HCT116 (cell line): Measurements from ENCODE around the gene DOCK4. TPM values are rescaled to one million over a fixed set of nuclear protein-coding genes. Genes with fewer than 3 reads are reported as not detected.

Experiments
- ATAC-seq: fragments of 200-7000 bp; cut with Tn5 transposase; 2 replicates; pipeline ENCODE4 v1.9.1; 2020; ENCODE audit warnings: mild to moderate bottlenecking, moderate library complexity
- BruUV-seq: library from RNA; stranded (reverse); fragments of 400-500 nt; replicated peaks from 2 replicates; lab custom pipeline; 2021; lab: Mats Ljungman, UMichigan
- CTCF ChIA-PET: fragments of 300-600 bp; sonication (Branson Sonifier 250); formaldehyde crosslinking; loops from one replicate; lab custom pipeline; 2021; ENCODE audit warnings: antibody characterized with exemption; lab: Charles Lee
- POLR2A ChIA-PET: fragments of 300-600, 350-600 bp; sonication (Branson Sonifier 250); formaldehyde crosslinking; loops from one replicate; lab custom pipeline; 2021; ENCODE audit warnings: antibody characterized with exemption; lab: Charles Lee
- RAD21 ChIA-PET, 2 experiments: fragments of 300-600 bp; sonication (Branson Sonifier 250); formaldehyde crosslinking; loops; one replicate each; lab custom pipeline; 2023; ENCODE audit warnings: low total read pairs in 2 of 2; ENCODE audit not compliant: uncharacterized antibody in 2 of 2, unreplicated experiment in 2 of 2, low non-redundant PET in 1 of 2; lab: Charles Lee
- DNase-seq: peaks from one replicate; pipeline ENCODE4 v3.0.0-alpha.2; 2010; ENCODE audit warnings: low read depth, low spot score
- H2AFZ ChIP-seq: fragments of 200-600 bp; shearing (Covaris generic), sonication (generic); 2 replicates; pipeline ENCODE4 v1.6.1; 2017; ENCODE audit warnings: low read depth, mixed run types, mixed read lengths, antibody characterized with exemption, low read length; ENCODE audit not compliant: poor library complexity, severe bottlenecking
- H3K27ac ChIP-seq: 2 replicates; pipeline ENCODE4 v1.5.1; 2012; ENCODE audit warnings: low read depth, low read length
- H3K27me3 ChIP-seq: fragments of 200-600 bp; sonication (generic); 2 replicates; pipeline ENCODE4 v1.6.1; 2016; ENCODE audit warnings: mixed run types, low read length, mixed read lengths; ENCODE audit not compliant: insufficient read depth
- H3K36me3 ChIP-seq, 2 experiments: fragments of 200-500 bp in 1 of 2; fragments of 200-600 bp in 1 of 2; sonication (Bioruptor generic) in 1 of 2; sonication (generic) in 1 of 2; 2 replicates each; pipeline versions ENCODE4 v1.5.1 to v1.6.1; 2014 to 2016; ENCODE audit warnings: low read length in 2 of 2, inconsistent platforms in 1 of 2, mixed read lengths in 1 of 2, mixed run types in 1 of 2; ENCODE audit not compliant: insufficient read depth in 2 of 2, control insufficient read depth in 1 of 2
- H3K4me1 ChIP-seq, 2 experiments: fragments of 200-600 bp in 1 of 2; sonication (generic) in 1 of 2; 2 replicates each; pipeline versions ENCODE4 v1.5.1 to v1.6.1; 2012 to 2017; ENCODE audit warnings: low read length in 2 of 2, inconsistent platforms in 1 of 2, mild to moderate bottlenecking in 1 of 2, mixed read lengths in 1 of 2, mixed run types in 1 of 2, moderate library complexity in 1 of 2; ENCODE audit not compliant: insufficient read depth in 2 of 2, control insufficient read depth in 1 of 2
- H3K4me2 ChIP-seq: fragments of 200-600 bp; sonication (generic); 2 replicates; pipeline ENCODE4 v1.6.1; 2017; ENCODE audit warnings: mixed run types, low read length, mixed read lengths
- H3K4me3 ChIP-seq, 2 experiments: fragments of 200-600 bp in 1 of 2; sonication (generic) in 1 of 2; replicated peaks in 1 of 2; 2 replicates each; pipeline ENCODE4 v1.5.1; 2011 to 2016; ENCODE audit warnings: low read length in 2 of 2, control low read depth in 1 of 2, low read depth in 1 of 2, mild to moderate bottlenecking in 1 of 2, mixed read lengths in 1 of 2, mixed run types in 1 of 2
- H3K79me2 ChIP-seq: fragments of 200-600 bp; sonication (generic); 2 replicates; pipeline ENCODE4 v1.6.1; 2017; ENCODE audit warnings: mild to moderate bottlenecking, mixed run types, low read length, moderate library complexity, mixed read lengths; ENCODE audit not compliant: insufficient read depth
- H3K9ac ChIP-seq: fragments of 200-600 bp; sonication (generic); 2 replicates; pipeline ENCODE4 v1.6.1; 2016; ENCODE audit warnings: low read length, mixed read lengths
- H3K9me2 ChIP-seq: fragments of 200-600 bp; sonication (generic), shearing (Covaris generic); 2 replicates; pipeline ENCODE4 v1.6.1; 2017; ENCODE audit warnings: mixed run types, mild to moderate bottlenecking, moderate library complexity; ENCODE audit not compliant: insufficient read depth
- H3K9me3 ChIP-seq, 2 experiments: fragments of 200-500 bp in 1 of 2; fragments of 200-600 bp in 1 of 2; sonication (Bioruptor generic) in 1 of 2; sonication (generic) in 1 of 2; 2 replicates each; pipeline ENCODE4 v1.6.1; 2014 to 2017; ENCODE audit warnings: low read length in 2 of 2, mixed read lengths in 2 of 2, inconsistent platforms in 1 of 2, low read depth in 1 of 2, mild to moderate bottlenecking in 1 of 2, mixed run types in 1 of 2, moderate library complexity in 1 of 2; ENCODE audit not compliant: control insufficient read depth in 1 of 2, insufficient read depth in 1 of 2
- H4K20me1 ChIP-seq: fragments of 200-600 bp; sonication (generic), shearing (Covaris generic); 2 replicates; pipeline ENCODE4 v1.6.1; 2017; ENCODE audit warnings: mixed run types, mild to moderate bottlenecking, moderate library complexity; ENCODE audit not compliant: insufficient read depth
- EGR1 ChIP-seq: IDR thresholded peaks from 2 replicates; pipeline ENCODE4 v1.6.1; 2012; ENCODE audit warnings: low read depth
- ELF1 ChIP-seq: IDR thresholded peaks from 2 replicates; pipeline ENCODE4 v1.6.1; 2012; ENCODE audit warnings: low read depth, borderline replicate concordance
- MAX ChIP-seq: IDR thresholded peaks from 2 replicates; pipeline ENCODE4 v1.6.1; 2012
- POLR2AphosphoS5 ChIP-seq: IDR thresholded peaks from 2 replicates; pipeline ENCODE4 v1.6.1; 2011; ENCODE audit warnings: mild to moderate bottlenecking, low read depth, low read length, moderate library complexity
- SIN3A ChIP-seq: IDR thresholded peaks from 2 replicates; pipeline ENCODE4 v1.6.1; 2012; ENCODE audit warnings: low read depth
- SP1 ChIP-seq: IDR thresholded peaks from 2 replicates; pipeline ENCODE4 v1.6.1; 2012; ENCODE audit warnings: low read depth
- TCF7L2 ChIP-seq: IDR thresholded peaks from 2 replicates; pipeline ENCODE4 v1.7.0; 2011; ENCODE audit warnings: borderline replicate concordance, inconsistent platforms; ENCODE audit not compliant: insufficient read depth, insufficient read length; ENCODE audit errors: extremely low read depth
- intact Hi-C: fragments of 100-400 bp; cut with micrococcal nuclease; formaldehyde crosslinking; loops from 2 replicates; pipeline ENCODE4 v1.10.0; 2022
- total RNA-seq: library from RNA; stranded (reverse); gene quantifications from one replicate; pipeline ENCODE4 v1.2.1, GENCODE V29; 2021; ENCODE audit not compliant: unreplicated experiment

DOCK4 gene
- total RNA-seq, 1 experiment from 2014 or later = 2.2 TPM

GRCh38 chr7:112110651-112111050, 95.5 kb downstream of the DOCK4 start:
- ATAC-seq (no peak), DNase-seq (no peak)
- H3K27me3 ChIP-seq = no peaks in the 10 kb centered on the region
- H3K9me3 ChIP-seq = no peaks in the 10 kb centered on the region
- H3K27ac ChIP-seq = no peak overlapping the region
- no peak overlapping the region for H3K9ac ChIP-seq
- H3K4me3 ChIP-seq = no peak overlapping the region
- no peaks in the 10 kb centered on the region for H3K4me1 ChIP-seq
- H2AFZ ChIP-seq = no peak overlapping the region
- H3K79me2 ChIP-seq = no peaks in the 10 kb centered on the region
- no peaks in the 10 kb centered on the region for H3K9me2 ChIP-seq
- no peak overlapping the region for H3K4me2 ChIP-seq
- TF ChIP-seq SIN3A (no peak), POLR2AphosphoS5 (no peak)
- H4K20me1 ChIP-seq = no peaks in the 10 kb centered on the region
- RAD21 ChIA-PET = no interaction called here
- BruUV-seq = no TSS peak
- intact Hi-C loops = no loop called here
- POLR2A ChIA-PET = no interaction called here
- H3K36me3 ChIP-seq = no peaks in the 10 kb centered on the region
- CTCF ChIA-PET = no interaction called here

DNA sequence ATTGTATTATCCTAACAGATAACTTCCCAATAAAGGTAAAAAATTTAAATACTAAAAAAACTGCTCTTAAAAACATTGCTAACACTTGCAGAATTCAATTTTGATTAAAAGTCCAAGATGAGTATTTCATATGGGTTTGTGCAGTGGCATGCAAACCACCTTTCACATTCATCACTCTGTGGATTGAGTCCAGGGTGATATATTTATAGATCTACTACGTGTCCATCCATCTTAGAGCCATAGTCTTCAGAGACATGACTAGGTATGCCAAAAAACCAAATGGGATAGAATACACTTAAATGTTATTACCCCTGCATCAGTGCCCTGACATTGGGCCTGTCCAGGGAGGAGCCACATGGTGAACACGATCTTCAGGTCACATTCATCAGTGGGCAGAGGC, 96.0 kb downstream of the DOCK4 start:
- H3K9me2 ChIP-seq = no peaks in the 10 kb centered on the region
- no peak overlapping the region for H2AFZ ChIP-seq
- ChIA-PET RAD21 (no interaction called here), CTCF (no interaction called here), POLR2A (no interaction called here)
- no peak for DNase-seq
- no TSS peak for BruUV-seq
- H3K27ac ChIP-seq = no peak overlapping the region
- H3K9ac ChIP-seq = no peak overlapping the region
- ATAC-seq = no peak
- no peak overlapping the region for H3K4me3 ChIP-seq
- no peak overlapping the region for H3K4me2 ChIP-seq
- no peaks in the 10 kb centered on the region for H4K20me1 ChIP-seq
- H3K27me3 ChIP-seq = no peaks in the 10 kb centered on the region
- no peaks in the 10 kb centered on the region for H3K79me2 ChIP-seq
- no peaks in the 10 kb centered on the region for H3K36me3 ChIP-seq
- no peaks in the 10 kb centered on the region for H3K4me1 ChIP-seq
- intact Hi-C loops = no loop called here
- TF ChIP-seq MAX (no peak), SP1 (no peak), ELF1 (no peak), EGR1 (no peak), TCF7L2 (no peak)
- no peaks in the 10 kb centered on the region for H3K9me3 ChIP-seq
